HL-60 (cell line): ENCODE results near the gene C6orf47.

Experiments used
- CTCF ChIP-seq: IDR thresholded peaks from one replicate; pipeline ENCODE4 v1.5.1; 2011; ENCODE audit warnings: low read length, control low read depth, inconsistent platforms; ENCODE audit not compliant: insufficient read depth
- REST ChIP-seq: IDR thresholded peaks from 2 replicates; pipeline ENCODE4 v1.6.1; 2012; ENCODE audit warnings: low read depth; ENCODE audit not compliant: insufficient replicate concordance

- no peak for TF ChIP-seq CTCF
- no peak for TF ChIP-seq REST
These were observed 2.8 kb upstream of the C6orf47 start for GRCh38 chr6:31663126-31663960.
